ENCODE measurements around the gene ARL8B.

Gene ARL8B

GRCh38 chr3:5136211-5136918, 14.3 kb downstream of the ARL8B start:
- no peaks in the 10 kb centered on the region for H3K9me3 ChIP-seq (ENCODE audit: control insufficient read depth, low read length)
- peak; percentile 24 for TF ChIP-seq CTCF (IDR thresholded peaks at IDR 0.05)
- no peak overlapping the region for H2AFZ ChIP-seq
- H3K79me2 ChIP-seq: peaks cover 63% of the 10 kb centered on the region
- peaks cover 12% of the 10 kb centered on the region for H3K4me1 ChIP-seq
- no peak overlapping the region for H3K4me2 ChIP-seq (ENCODE audit: low read length)
- no peaks in the 10 kb centered on the region for H3K36me3 ChIP-seq (ENCODE audit: control insufficient read depth, insufficient read depth, low read length)
- H3K27me3 ChIP-seq (ENCODE audit: control insufficient read depth, insufficient read depth, low read length): no peaks in the 10 kb centered on the region
- H3K27ac ChIP-seq: no peak overlapping the region
- H3K4me3 ChIP-seq (ENCODE audit: low read depth, low read length): no peak overlapping the region
- no peak overlapping the region for H3K9ac ChIP-seq

- no peak overlapping the region for H3K9ac ChIP-seq
- no peak for TF ChIP-seq CTCF (IDR thresholded peaks at IDR 0.05)
- H3K36me3 ChIP-seq (ENCODE audit: control insufficient read depth, insufficient read depth, low read length): no peaks in the 10 kb centered on the region
- H2AFZ ChIP-seq: no peak overlapping the region
- H3K4me1 ChIP-seq: peaks cover 12% of the 10 kb centered on the region
- H3K4me2 ChIP-seq (ENCODE audit: low read length): no peak overlapping the region
- no peaks in the 10 kb centered on the region for H3K9me3 ChIP-seq (ENCODE audit: control insufficient read depth, low read length)
- no peak overlapping the region for H3K4me3 ChIP-seq (ENCODE audit: low read depth, low read length)
- H3K27me3 ChIP-seq (ENCODE audit: control insufficient read depth, insufficient read depth, low read length): no peaks in the 10 kb centered on the region
- H3K27ac ChIP-seq: no peak overlapping the region
- H3K79me2 ChIP-seq: peaks cover 65% of the 10 kb centered on the region
These were observed 14.9 kb downstream of the ARL8B start for GRCh38 chr3:5136919-5137429.

GRCh38 chr3:5138214-5138981, 16.3 kb downstream of the ARL8B start:
- no peak for TF ChIP-seq CTCF (IDR thresholded peaks at IDR 0.05)
- no peak overlapping the region for H3K4me3 ChIP-seq (ENCODE audit: low read depth, low read length)
- H3K4me1 ChIP-seq: peaks cover 12% of the 10 kb centered on the region
- no peak overlapping the region for H3K27ac ChIP-seq
- H3K79me2 ChIP-seq: peaks cover 65% of the 10 kb centered on the region
- H3K36me3 ChIP-seq (ENCODE audit: control insufficient read depth, insufficient read depth, low read length): no peaks in the 10 kb centered on the region
- H2AFZ ChIP-seq: no peak overlapping the region
- no peak overlapping the region for H3K9ac ChIP-seq
- H3K4me2 ChIP-seq (ENCODE audit: low read length): peak overlapping the region; percentile 6
- no peaks in the 10 kb centered on the region for H3K27me3 ChIP-seq (ENCODE audit: control insufficient read depth, insufficient read depth, low read length)
- no peaks in the 10 kb centered on the region for H3K9me3 ChIP-seq (ENCODE audit: control insufficient read depth, low read length)

- H3K9me3 ChIP-seq (ENCODE audit: control insufficient read depth, low read length): no peaks in the 10 kb centered on the region
- TF ChIP-seq CTCF (IDR thresholded peaks at IDR 0.05): no peak
- H3K4me2 ChIP-seq (ENCODE audit: low read length): no peak overlapping the region
- no peaks in the 10 kb centered on the region for H3K27me3 ChIP-seq (ENCODE audit: control insufficient read depth, insufficient read depth, low read length)
- peaks cover 4% of the 10 kb centered on the region for H3K4me1 ChIP-seq
- H3K9ac ChIP-seq: no peak overlapping the region
- H3K4me3 ChIP-seq (ENCODE audit: low read depth, low read length): no peak overlapping the region
- peaks cover 70% of the 10 kb centered on the region for H3K79me2 ChIP-seq
- H3K36me3 ChIP-seq (ENCODE audit: control insufficient read depth, insufficient read depth, low read length): no peaks in the 10 kb centered on the region
- H3K27ac ChIP-seq: no peak overlapping the region
- H2AFZ ChIP-seq: no peak overlapping the region
These were observed 18.1 kb downstream of the ARL8B start for GRCh38 chr3:5140230-5140621.

Measured in parathyroid adenoma (tissue), 2 donors.